ENCODE measurements around the gene PRSS12.

GRCh38 chr4:118286685-118287084 is 66.1 kb downstream of the PRSS12 start:
- TF ChIP-seq CTCF (IDR thresholded peaks at IDR 0.05) (no peak), POLR2A (IDR thresholded peaks at IDR 0.05) (no peak)
